GM21526 (cell line): ENCODE results near the gene GFAP.
"Not testable (repeated sequence)": the region's sequence is repeated elsewhere in the genome, so short reads cannot be mapped to it uniquely, and the experiment has no call there.

ENCODE experiments used
- ATAC-seq: cut with Tn5 transposase; IDR thresholded peaks from one replicate; pipeline ENCODE4 v1.9.1; 2021; ENCODE audit warnings: moderate library complexity; ENCODE audit not compliant: unreplicated experiment, low FRiP score

GFAP gene

GRCh38 chr17:44915321-44915726 lies at the start of gene GFAP:
Gene GFAP (minus strand): TSS chr17:44915500. CDS start chr17:44915486, 14 bp downstream.
- ATAC-seq, result no peak

- ATAC-seq, result no peak
These were observed 46.6 kb upstream of the GFAP start for GRCh38 chr17:44961921-44962350.

- no peak for ATAC-seq
These were observed 45.4 kb upstream of the GFAP start for GRCh38 chr17:44960691-44961090.

DNA sequence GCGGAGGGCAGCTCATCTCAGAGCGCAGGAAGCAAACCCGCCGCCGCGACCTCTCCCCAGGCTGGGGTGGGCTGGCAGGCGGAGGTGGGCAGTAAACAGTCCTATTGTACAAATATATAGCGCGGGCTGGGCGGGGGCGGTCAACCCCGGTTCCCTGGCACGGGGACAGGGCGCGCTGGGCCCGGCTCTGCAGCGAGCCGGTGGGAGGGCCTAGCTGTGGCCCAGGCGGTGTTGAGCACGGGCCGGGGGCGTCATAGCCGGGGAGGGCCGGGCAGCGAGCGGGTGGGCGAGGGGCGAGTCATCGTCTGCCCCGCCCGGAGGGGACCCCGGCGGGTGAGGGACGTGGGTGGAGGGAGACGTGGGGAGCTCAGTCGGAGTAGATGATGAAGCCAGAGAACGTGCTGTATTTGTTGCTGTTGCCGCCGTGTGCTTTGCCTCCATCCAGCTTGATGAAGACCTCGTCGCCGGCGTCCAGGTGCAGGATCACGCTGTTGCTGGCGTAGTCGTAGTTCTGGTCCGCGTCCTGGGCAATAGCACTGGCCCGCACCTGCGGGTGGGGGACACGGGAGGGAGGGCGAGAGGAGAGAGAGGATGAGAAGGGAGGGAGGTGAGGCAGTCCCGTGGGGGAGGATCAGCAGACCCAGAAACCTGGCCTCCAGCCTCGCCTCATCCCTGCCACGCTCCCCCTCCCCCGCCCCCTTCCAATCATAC lies 44.7 kb upstream of the GFAP start:
- no peak for ATAC-seq

- ATAC-seq, result no peak
These were observed 42.0 kb upstream of the GFAP start for GRCh38 chr17:44956998-44957981.

DNA sequence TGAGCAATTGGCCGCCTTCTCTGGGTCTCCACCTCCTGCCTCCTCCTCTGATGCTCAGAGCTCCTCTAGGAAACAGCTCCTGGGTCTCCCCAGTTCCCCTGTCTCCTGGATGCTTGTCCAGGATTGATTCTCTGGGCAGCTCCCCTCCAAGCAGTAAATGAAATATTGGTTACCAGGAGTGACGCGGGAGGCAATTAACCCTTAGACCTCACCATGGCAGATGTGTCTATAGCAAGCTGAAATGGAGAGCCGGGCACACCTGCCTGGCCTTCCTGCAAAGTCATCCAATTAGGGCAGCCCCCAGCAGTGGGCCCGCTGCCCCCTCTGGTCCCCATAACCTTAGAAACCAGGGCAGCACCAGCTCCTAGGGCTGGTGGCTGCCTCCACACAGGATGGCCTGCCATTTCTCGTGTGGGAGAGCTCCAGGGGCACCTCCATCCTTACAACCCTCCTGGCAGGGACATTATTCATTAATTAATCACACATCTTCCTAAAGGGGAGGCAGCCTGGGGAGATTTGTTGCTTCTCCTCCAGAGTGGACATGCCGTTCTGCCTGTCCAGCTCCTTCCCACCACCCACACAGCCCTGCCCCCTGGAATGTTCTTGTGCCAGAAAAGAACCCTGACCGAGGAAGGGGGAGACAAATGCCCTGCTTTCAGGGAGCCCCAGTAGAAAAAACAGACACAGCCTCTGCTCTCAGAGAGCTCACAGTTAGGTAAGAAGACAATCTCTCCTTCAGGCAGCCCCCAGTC lies 40.5 kb upstream of the GFAP start:
- no peak for ATAC-seq

DNA sequence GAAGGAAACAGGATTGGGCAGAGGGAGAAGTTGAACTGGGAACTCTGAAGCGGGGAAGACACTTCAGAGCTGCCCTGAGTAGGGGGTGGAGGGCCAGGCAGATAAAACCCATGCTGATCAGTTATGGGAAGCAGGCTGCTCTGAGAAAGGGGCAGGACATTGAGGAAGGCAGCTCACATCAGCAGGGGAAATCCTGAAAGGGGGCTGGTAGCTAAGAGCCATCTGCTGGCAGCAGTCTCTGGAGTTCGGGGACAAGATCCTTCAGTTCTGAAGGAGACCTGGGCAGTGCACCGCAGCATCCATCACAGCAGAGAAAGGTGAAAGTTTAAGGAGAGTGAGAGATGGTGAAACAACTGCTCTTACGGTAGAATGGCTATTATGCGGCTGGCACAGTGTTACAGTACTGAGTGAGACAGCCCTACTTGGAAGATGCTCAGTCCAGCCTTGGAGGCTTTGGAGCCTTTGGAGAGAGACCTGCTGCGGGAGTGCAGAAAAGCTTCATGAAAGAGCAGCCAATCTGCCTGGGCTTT lies 37.7 kb upstream of the GFAP start:
- no peak for ATAC-seq

GRCh38 chr17:44948315-44948795 lies 33.1 kb upstream of the GFAP start:
- no peak for ATAC-seq

DNA sequence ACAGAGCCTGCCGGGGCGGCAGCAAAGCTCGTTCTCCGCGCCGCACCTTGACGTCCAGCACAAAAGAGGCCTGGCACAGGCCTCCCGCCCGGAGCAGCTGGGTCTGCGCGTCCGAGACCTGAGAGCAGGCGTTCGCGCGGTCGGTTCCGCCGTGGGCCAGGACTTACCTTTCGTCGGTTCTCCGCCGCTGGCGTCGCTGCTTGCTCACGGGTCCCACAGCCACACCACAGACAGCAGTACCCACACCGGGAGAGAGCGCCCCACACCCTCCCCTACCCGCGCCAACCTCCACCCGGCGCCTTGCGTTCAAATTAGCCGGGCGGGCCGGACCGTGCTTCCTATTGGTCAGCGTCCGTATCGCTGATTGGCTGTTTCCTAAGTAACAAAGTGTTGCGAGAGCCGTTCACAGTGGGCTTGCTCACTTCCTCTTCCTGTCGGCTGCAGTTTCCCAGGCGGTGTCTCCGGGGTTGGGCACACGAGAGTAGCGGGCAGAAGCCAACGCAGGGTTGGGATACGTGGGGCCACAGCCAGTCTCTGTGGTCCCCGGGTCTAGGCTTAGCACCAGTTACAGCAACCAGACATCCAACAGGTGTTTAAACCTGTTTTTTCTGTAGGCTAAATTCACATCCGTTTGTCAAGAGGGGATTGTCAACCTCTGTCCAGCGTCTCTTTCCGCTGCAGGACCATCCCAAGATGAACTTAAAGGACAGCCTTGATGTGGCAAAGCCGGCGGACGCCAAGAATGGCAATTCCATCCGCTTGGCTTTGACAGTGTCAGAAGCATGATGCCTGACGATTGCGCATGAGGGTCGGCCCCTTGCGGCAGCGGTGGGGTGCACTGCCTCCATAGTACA lies 32.4 kb upstream of the GFAP start, which contains the start of gene KIF18B:
Gene KIF18B (minus strand): TSS at position 313 of the 854 bp plus-strand sequence. CDS start 11,429 bp downstream, outside the sequence.
- ATAC-seq, result peak; percentile 76

GRCh38 chr17:44945652-44946051 lies 30.4 kb upstream of the GFAP start:
- not testable (repeated sequence) for ATAC-seq

- ATAC-seq, result no peak
These were observed 27.2 kb upstream of the GFAP start for GRCh38 chr17:44942456-44942855.

DNA sequence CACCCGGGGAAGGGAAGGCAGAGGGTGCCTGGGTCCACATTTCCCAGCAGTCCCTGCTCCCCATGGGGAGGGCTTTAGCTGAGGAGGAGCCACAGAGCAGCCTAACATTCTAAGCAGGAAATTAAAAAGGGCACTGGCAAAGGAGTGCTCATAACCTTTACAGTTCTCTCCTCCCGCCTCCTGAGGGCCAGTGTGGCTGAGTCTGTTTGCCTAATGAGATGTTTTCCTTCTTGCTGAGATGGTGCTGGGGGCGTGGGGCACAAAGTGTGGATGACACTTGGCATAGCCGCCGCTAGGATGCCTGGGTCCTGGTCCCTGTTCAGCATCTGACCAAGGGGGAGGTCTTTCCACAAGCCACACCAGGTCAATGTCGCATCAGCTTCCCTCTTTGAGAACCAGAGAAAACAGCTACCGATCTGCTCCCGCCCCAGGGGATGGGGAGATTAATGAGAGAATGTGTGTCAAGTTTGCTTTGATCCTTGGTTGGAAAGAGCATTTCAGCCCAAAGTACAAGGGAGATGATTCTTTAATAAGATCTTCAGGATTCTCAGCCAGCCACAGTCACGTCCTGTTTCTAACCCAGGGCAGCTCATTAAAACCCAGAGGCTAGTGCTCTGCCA lies 26.5 kb upstream of the GFAP start:
- ATAC-seq, result no peak

GRCh38 chr17:44940768-44941167 lies 25.5 kb upstream of the GFAP start:
- ATAC-seq, result no peak

GRCh38 chr17:44940317-44940716 lies 25.0 kb upstream of the GFAP start:
- no peak for ATAC-seq

DNA sequence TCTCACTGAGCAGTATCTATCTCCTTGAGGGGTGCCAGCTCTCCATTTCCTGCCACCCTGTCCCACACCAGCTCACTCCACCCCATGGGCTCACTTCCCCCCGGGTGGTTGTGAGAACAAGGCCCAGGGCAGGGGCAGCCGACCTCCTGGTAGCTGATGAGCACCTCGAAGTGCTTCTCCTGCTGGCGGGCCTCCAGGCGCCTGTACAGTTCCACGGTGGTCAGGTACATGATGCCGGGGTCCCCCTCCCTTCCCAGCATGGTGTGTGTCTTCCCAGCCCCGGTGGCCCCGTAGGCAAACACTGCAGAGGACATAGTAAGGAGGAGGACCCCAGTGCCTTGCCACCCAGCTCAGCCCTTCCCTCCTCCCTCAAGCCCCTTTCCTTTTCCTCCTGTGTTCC lies 19.8 kb upstream of the GFAP start:
- ATAC-seq, result no peak

GRCh38 chr17:44934745-44935105 lies 19.4 kb upstream of the GFAP start:
- ATAC-seq, result no peak

DNA sequence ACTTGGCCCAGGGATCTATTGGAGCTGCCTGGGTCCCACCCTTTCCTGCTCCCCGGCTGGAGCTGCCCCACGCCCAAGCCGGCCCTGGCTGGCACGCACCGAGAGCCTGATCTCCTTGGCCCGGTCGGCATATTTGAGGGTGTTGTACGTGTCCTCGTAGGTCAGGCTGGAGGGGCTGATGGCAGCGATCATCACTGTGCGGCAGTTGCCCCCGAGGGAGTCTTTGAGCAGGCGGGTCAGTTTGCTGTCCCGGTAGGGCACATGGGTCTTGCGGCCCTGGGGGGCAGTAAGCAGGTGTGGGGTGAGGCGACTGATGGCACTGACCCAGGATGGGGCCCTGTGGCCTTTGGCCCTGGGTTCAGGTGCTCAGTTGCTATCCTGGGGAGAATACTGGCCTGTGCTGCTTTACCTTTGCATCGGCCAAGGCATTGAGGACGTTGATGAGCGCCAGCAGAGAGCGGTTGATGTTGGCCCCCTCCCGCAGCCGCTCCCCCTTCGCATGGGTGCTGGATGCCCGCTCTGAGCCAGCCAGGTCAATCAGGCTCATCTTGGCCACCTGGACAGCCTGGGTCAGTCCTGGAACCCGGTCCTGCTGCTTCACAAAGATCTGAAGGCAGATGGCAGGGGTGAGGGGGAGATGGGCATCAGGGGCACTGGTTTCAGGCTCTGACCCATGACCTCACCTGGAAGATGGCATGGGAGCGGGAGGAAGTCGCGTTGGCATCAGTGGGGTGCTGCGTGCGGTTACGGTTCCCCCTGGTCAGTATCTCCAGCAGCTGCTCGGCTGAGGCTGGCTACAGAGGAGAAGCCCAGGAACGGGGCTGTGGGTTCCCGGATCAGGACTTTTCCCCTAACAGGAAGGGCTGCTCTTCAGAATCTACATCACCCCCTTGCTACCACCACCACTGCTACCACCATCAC lies 18.8 kb upstream of the GFAP start:
- ATAC-seq, result no peak

GRCh38 chr17:44932787-44933097 lies 17.4 kb upstream of the GFAP start:
- ATAC-seq, result no peak
